CD4-positive, alpha-beta memory T cell (primary cell): ENCODE measurements around the gene TAF7. TPM values are rescaled to one million over a fixed set of nuclear protein-coding genes. Genes with fewer than 3 reads are reported as not detected.

Experiments used
- CTCF ChIA-PET: fragments of 350-600 bp; sonication (Branson Sonifier 250); formaldehyde crosslinking; loops from one replicate; lab custom pipeline; 2021; ENCODE audit warnings: inconsistent platforms; ENCODE audit not compliant: partially characterized antibody; lab: Charles Lee
- POLR2A ChIA-PET: fragments of 350-600 bp; sonication (Branson Sonifier 250); formaldehyde crosslinking; loops from one replicate; lab custom pipeline; 2021; ENCODE audit not compliant: partially characterized antibody; lab: Charles Lee
- DNase-seq, 5 donors: peaks; one replicate each; pipeline versions ENCODE4 v3.0.0 to v3.0.0-alpha.2; 2020 to 2022; ENCODE audit warnings: mixed read lengths in 1 of 5
- H3K27ac ChIP-seq: one replicate; pipeline ENCODE4 v1.7.0; 2013; ENCODE audit warnings: low read depth, low read length
- H3K27me3 ChIP-seq: 2 replicates; pipeline ENCODE4 v1.7.0; 2013; ENCODE audit warnings: mild to moderate bottlenecking, low read length, moderate library complexity; ENCODE audit not compliant: insufficient read depth
- H3K36me3 ChIP-seq: 2 replicates; pipeline ENCODE4 v1.7.0; 2013; ENCODE audit warnings: mild to moderate bottlenecking, low read length, moderate library complexity; ENCODE audit not compliant: insufficient read depth
- H3K4me1 ChIP-seq: 2 replicates; pipeline ENCODE4 v1.7.0; 2013; ENCODE audit warnings: mild to moderate bottlenecking, low read length, moderate library complexity; ENCODE audit not compliant: insufficient read depth
- H3K4me3 ChIP-seq, 2 donors: one replicate each; pipeline ENCODE4 v1.7.0; 2013; ENCODE audit warnings: low read length in 2 of 2, mild to moderate bottlenecking in 1 of 2
- H3K9me3 ChIP-seq, 2 donors: one replicate each; pipeline ENCODE4 v1.7.0; 2013; ENCODE audit warnings: low read length in 2 of 2, control low read depth in 1 of 2; ENCODE audit not compliant: control insufficient read depth in 1 of 2
- H3K27ac Mint-ChIP-seq, 7 donors: one replicate each; pipeline ENCODE4 v1.8.0; 2020 to 2021; ENCODE audit warnings: mixed read lengths in 7 of 7, mild to moderate bottlenecking in 6 of 7, inconsistent platforms in 3 of 7, moderate library complexity in 3 of 7
- H3K27me3 Mint-ChIP-seq, 2 donors: one replicate each; pipeline ENCODE4 v1.8.0; 2020 to 2021; ENCODE audit warnings: mixed read lengths in 2 of 2
- H3K36me3 Mint-ChIP-seq, 2 donors: one replicate each; pipeline ENCODE4 v1.8.0; 2020 to 2021; ENCODE audit warnings: mixed read lengths in 2 of 2, inconsistent platforms in 1 of 2, mild to moderate bottlenecking in 1 of 2
- H3K4me1 Mint-ChIP-seq, 4 donors: one replicate each; pipeline ENCODE4 v1.8.0; 2020 to 2021; ENCODE audit warnings: mixed read lengths in 4 of 4, mild to moderate bottlenecking in 1 of 4
- H3K4me3 Mint-ChIP-seq, 8 donors: one replicate each; pipeline ENCODE4 v1.8.0; 2020 to 2021; ENCODE audit warnings: mixed read lengths in 8 of 8, mild to moderate bottlenecking in 7 of 8, moderate library complexity in 6 of 8, inconsistent platforms in 3 of 8
- H3K9me3 Mint-ChIP-seq, 8 donors: one replicate each; pipeline ENCODE4 v1.8.0; 2020 to 2021; ENCODE audit warnings: mixed read lengths in 8 of 8, mild to moderate bottlenecking in 5 of 8, inconsistent platforms in 3 of 8, moderate library complexity in 1 of 8
- intact Hi-C: fragments of 100-400 bp; cut with micrococcal nuclease; formaldehyde crosslinking; loops from one replicate; pipeline ENCODE4 v1.15.1; 2023
- polyA plus RNA-seq, 2 donors: library from polyadenylated mRNA; unstranded; fragments of 300-500 nt; fragmentation: Illumina TruSeq; gene quantifications; one replicate each; pipeline ENCODE4 v1.2.3, GENCODE V29; 2021
- total RNA-seq, 2 experiments: library from RNA; stranded (reverse); gene quantifications; one replicate each; pipeline ENCODE4 v1.2.3, GENCODE V29; 2021

TAF7 gene, protein sequence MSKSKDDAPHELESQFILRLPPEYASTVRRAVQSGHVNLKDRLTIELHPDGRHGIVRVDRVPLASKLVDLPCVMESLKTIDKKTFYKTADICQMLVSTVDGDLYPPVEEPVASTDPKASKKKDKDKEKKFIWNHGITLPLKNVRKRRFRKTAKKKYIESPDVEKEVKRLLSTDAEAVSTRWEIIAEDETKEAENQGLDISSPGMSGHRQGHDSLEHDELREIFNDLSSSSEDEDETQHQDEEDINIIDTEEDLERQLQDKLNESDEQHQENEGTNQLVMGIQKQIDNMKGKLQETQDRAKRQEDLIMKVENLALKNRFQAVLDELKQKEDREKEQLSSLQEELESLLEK
- total RNA-seq = 100 to 1,000 TPM; 109 to 119 TPM
- 100 to 1,000 TPM; 165 to 216 TPM for polyA plus RNA-seq

DNA sequence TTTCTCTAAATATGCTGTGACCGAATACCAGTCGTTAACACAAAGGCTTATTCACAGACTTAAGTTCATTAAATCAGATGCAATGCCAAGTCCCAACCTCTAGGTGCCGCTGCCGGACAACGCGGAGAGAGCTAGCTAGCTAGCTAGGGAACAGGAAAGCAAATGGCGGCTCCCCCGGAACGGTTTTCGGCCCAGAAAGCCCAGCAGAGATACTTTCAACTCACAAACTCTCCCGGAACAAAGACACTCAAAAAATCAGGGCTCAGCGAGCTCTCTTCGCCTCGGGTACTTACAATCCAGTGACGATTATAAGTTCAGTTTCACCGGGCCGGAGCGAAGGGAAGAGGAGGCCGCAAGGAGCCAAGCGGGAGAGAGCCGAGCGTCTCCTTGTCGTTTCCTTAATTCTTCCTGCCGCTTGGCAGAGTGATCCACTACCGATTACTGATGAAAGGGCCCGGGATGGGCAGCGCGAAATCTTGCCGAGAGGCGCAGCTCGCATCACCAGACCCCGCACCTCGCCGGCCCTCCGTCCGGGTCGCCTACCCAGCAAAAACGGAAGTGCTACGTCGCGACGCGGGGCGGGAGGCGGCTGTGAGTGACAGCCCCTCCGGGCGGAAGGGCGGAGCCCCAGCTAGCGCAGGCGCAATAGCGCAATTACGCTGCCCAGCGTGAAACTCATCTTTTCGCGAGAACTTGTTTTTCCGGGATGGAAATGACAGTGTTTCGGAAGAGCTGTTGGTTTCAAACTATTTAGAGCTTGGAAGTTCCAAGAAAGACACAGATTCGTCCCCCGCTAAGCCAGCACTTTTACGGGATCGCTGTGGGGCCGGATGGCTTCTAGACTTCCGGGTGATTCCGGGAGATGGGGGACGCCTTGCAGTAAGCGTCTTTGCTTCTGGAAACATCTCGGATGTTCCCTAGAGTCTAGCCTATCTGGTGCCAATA lies at the start of gene TAF7:
Gene TAF7, minus strand, starts transcription at position 560 of the 945 bp plus-strand sequence. CDS start 740 bp downstream, outside the sequence.
- Mint-ChIP-seq H3K27ac (peak within 1 kb of the TSS; percentile 93 to 100 (median 97)), H3K4me1 (peaks cover 20 to 32% (median 26%) of the 10 kb centered on the region in 4 donors), H3K27me3 (peaks cover 0 to 2% of the 10 kb centered on the region in 2 donors), H3K36me3 (peaks cover 39 to 40% of the 10 kb centered on the region in 2 donors), H3K4me3 (peak within 1 kb of the TSS; percentile 90 to 99 (median 98)), H3K9me3 (peaks cover 10 to 75% (median 67%) of the 10 kb centered on the region in 8 donors)
- intact Hi-C loops = loop anchor here (1.0 to 10.0 kb wide), 9 partner anchors 94 to 1216 kb away; partner anchors contain the start of genes ANKHD1, DIAPH1, PCDHGA10 and PCDHGB7
- POLR2A ChIA-PET = interaction anchor here (0.5 to 2.6 kb wide), 22 partner anchors 8 to 1386 kb away, joined by 3 to 27 read pairs (median 5); partner anchors contain the start of genes ANKHD1, DIAPH1, HDAC3 and IK
- peak; percentile 92 to 93 (median 93) for DNase-seq
- CTCF ChIA-PET = interaction anchor here (0.6 to 4.8 kb wide), 22 partner anchors 9 to 610 kb away, joined by 3 to 38 read pairs (median 4); partner anchors contain the start of genes PCDHB14, PCDHGA1, PCDHGA10 and PCDHGA11
- Histone ChIP-seq H3K27ac (peak within 1 kb of the TSS; percentile 97), H3K4me3 (peak within 1 kb of the TSS; percentile 54 to 77), H3K27me3 (no peaks in the 10 kb centered on the region), H3K9me3 (peaks cover 19 to 31% of the 10 kb centered on the region in 2 donors), H3K4me1 (peaks cover 15% of the 10 kb centered on the region), H3K36me3 (peaks cover 19% of the 10 kb centered on the region)

DNA sequence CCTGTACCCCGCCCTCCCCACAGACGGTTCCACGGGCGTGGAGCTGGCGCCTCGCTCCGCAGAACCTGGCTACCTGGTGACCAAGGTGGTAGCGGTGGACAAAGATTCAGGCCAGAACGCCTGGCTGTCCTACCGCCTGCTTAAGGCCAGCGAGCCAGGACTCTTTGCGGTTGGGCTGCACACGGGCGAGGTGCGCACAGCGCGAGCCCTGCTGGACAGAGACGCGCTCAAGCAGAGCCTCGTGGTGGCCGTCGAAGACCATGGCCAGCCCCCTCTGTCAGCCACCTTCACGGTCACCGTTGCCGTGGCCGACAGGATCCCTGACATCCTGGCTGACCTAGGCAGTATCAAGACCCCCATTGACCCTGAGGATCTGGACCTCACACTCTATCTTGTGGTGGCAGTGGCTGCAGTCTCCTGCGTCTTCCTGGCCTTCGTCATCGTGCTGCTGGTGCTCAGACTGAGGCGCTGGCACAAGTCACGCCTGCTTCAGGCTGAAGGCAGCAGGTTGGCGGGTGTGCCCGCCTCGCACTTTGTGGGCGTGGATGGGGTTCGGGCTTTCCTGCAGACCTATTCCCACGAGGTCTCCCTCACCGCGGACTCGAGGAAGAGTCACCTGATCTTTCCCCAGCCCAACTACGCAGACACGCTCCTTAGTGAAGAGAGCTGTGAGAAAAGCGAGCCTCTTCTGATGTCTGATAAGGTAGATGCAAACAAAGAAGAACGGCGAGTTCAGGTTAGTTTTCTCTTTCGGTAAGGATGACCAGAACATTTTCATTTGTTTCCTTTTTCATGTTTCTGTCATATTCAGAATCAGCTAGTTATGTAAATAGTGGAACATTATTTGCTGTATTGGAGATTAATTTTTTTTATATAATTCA lies 45.7 kb upstream of the TAF7 start:
- Histone ChIP-seq H3K9me3 (peaks cover 0 to 2% of the 10 kb centered on the region in 2 donors), H3K27me3 (peaks cover 13% of the 10 kb centered on the region), H3K36me3 (no peaks in the 10 kb centered on the region), H3K4me1 (peaks cover 6% of the 10 kb centered on the region), H3K4me3 (no peak overlapping the region), H3K27ac (no peak overlapping the region)
- H3K36me3 Mint-ChIP-seq = peaks cover 5 to 9% of the 10 kb centered on the region in 2 donors
- peak overlapping the region in 1 of 7 donors; percentile 46 for H3K27ac Mint-ChIP-seq
- H3K4me1 Mint-ChIP-seq = peaks cover 2 to 11% (median 6%) of the 10 kb centered on the region in 4 donors
- intact Hi-C loops = no loop called here
- H3K27me3 Mint-ChIP-seq = peaks cover 47 to 53% of the 10 kb centered on the region in 2 donors
- H3K9me3 Mint-ChIP-seq = peaks cover 5 to 73% (median 56%) of the 10 kb centered on the region in 8 donors
- H3K4me3 Mint-ChIP-seq = no peak overlapping the region
- POLR2A ChIA-PET = no interaction called here
- CTCF ChIA-PET = no interaction called here
- no peak for DNase-seq

DNA sequence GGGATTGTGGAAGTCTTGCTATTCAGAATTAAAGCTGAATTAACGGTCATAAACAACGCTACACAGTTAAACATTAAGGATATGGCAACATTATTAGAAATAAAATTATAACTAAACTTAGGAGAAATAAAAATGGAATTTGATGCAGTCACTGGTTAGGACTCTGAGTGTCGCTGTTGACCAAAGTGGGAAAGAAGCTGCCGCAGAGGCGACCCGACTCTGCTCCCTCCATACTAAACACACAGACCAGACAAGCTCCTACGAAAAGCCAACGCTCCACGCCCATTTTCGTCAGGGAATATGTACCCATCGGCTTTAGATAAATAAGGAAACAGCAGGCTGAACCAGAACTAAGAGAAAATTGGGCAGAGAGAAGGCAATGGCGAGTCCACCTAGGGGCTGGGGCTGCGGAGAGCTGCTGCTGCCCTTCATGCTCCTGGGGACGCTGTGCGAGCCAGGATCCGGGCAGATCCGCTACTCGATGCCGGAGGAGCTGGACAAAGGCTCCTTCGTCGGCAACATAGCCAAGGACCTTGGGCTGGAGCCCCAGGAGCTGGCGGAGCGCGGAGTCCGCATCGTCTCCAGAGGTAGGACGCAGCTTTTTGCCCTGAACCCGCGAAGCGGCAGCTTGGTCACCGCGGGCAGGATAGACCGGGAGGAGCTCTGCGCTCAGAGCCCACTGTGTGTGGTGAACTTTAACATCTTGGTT lies 43.5 kb upstream of the TAF7 start, which contains the start of gene PCDHGA5:
Gene PCDHGA5, plus strand, starts transcription at position 211 of the 709 bp plus-strand sequence. Its CDS starts 169 bp downstream, at position 380.
- no peak within 1 kb of the TSS for H3K4me3 ChIP-seq
- Mint-ChIP-seq H3K36me3 (peaks cover 9 to 14% of the 10 kb centered on the region in 2 donors), H3K4me3 (no peak within 1 kb of the TSS), H3K4me1 (peaks cover 0 to 5% (median 2%) of the 10 kb centered on the region in 4 donors), H3K9me3 (peaks cover 5 to 72% (median 67%) of the 10 kb centered on the region in 8 donors), H3K27ac (peak within 1 kb of the TSS in 1 of 7 donors; percentile 51), H3K27me3 (peaks cover 43 to 55% of the 10 kb centered on the region in 2 donors)
- no peak within 1 kb of the TSS for H3K27ac ChIP-seq
- POLR2A ChIA-PET = no interaction called here
- no peaks in the 10 kb centered on the region for H3K36me3 ChIP-seq
- CTCF ChIA-PET = no interaction called here
- peaks cover 0 to 4% of the 10 kb centered on the region in 2 donors for H3K9me3 ChIP-seq
- DNase-seq = no peak
- no peaks in the 10 kb centered on the region for H3K4me1 ChIP-seq
- peaks cover 13% of the 10 kb centered on the region for H3K27me3 ChIP-seq
- intact Hi-C loops = no loop called here

DNA sequence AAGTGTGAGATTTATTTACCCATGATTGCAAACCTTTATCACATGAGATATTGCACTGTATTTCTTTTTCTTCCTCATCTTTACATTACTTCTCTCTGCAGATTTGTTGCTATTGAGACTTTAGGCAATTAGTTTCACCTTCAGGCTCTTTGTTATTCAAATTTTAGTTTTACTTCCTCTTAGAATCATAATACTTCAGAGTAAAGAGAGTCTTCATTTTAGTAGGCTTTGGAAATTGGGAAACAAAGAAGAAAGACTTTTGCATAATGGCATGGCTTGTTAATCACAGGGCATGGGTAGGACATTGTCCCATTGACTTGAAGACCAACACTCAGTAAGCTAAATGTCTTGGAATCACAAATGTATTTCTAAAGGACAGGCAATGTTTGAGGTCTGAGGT lies 42.1 kb upstream of the TAF7 start:
- Histone ChIP-seq H3K36me3 (no peaks in the 10 kb centered on the region), H3K27ac (no peak overlapping the region), H3K4me3 (no peak overlapping the region), H3K9me3 (peaks cover 0 to 4% of the 10 kb centered on the region in 2 donors), H3K27me3 (peaks cover 14% of the 10 kb centered on the region), H3K4me1 (no peaks in the 10 kb centered on the region)
- H3K27ac Mint-ChIP-seq = peak overlapping the region in 1 of 7 donors; percentile 75
- CTCF ChIA-PET = no interaction called here
- POLR2A ChIA-PET = no interaction called here
- intact Hi-C loops = no loop called here
- H3K9me3 Mint-ChIP-seq = peaks cover 5 to 77% (median 67%) of the 10 kb centered on the region in 8 donors
- H3K36me3 Mint-ChIP-seq = peaks cover 9 to 14% of the 10 kb centered on the region in 2 donors
- peaks cover 0 to 5% (median 2%) of the 10 kb centered on the region in 4 donors for H3K4me1 Mint-ChIP-seq
- peak overlapping the region in 2 of 8 donors; percentile 40 to 42 for H3K4me3 Mint-ChIP-seq
- no peak for DNase-seq
- peaks cover 51 to 57% of the 10 kb centered on the region in 2 donors for H3K27me3 Mint-ChIP-seq

DNA sequence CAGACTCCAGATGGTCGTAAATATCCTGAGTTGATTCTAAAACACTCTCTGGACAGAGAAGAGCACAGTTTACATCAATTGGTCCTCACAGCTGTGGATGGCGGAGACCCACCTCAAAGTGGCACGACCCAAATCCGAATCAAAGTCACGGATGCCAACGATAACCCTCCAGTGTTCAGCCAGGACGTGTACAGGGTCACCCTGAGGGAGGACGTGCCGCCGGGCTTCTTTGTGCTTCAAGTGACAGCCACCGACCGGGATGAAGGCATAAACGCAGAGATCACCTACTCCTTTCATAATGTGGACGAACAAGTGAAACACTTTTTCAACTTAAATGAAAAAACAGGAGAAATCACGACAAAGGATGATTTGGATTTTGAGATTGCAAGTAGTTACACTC lies 40.1 kb upstream of the TAF7 start:
- Mint-ChIP-seq H3K27me3 (peaks cover 57% of the 10 kb centered on the region in 2 donors), H3K4me3 (peak overlapping the region in 1 of 8 donors; percentile 15), H3K36me3 (peaks cover 9 to 12% of the 10 kb centered on the region in 2 donors), H3K4me1 (peaks cover 0 to 5% (median 2%) of the 10 kb centered on the region in 4 donors), H3K27ac (peak overlapping the region in 4 of 7 donors; percentile 8 to 53 (median 28)), H3K9me3 (peaks cover 5 to 77% (median 68%) of the 10 kb centered on the region in 8 donors)
- ChIA-PET POLR2A (no interaction called here), CTCF (no interaction called here)
- peaks cover 12% of the 10 kb centered on the region for H3K27me3 ChIP-seq
- no peaks in the 10 kb centered on the region for H3K4me1 ChIP-seq
- no peak for DNase-seq
- no peak overlapping the region for H3K27ac ChIP-seq
- no peaks in the 10 kb centered on the region for H3K36me3 ChIP-seq
- intact Hi-C loops = no loop called here
- no peak overlapping the region for H3K4me3 ChIP-seq
- H3K9me3 ChIP-seq = peaks cover 0 to 4% of the 10 kb centered on the region in 2 donors
